Body of pancreas (tissue), 4 donors: Measurements from ENCODE around the gene OXCT2.
"Not testable (repeated sequence)": the region's sequence is repeated elsewhere in the genome, so short reads cannot be mapped to it uniquely, and the experiment has no call there.

Source experiments
- CTCF ChIP-seq, 7 experiments: fragments of 450-650 bp in 4 of 7; fragments of 200-600 bp in 3 of 7; sonication (generic) in 3 of 7; IDR thresholded peaks; one replicate each; pipeline ENCODE4 v1.5.1; 2016 to 2019; ENCODE audit warnings: antibody characterized with exemption in 7 of 7
- POLR2A ChIP-seq, 3 donors: fragments of 450-650 bp; IDR thresholded peaks; one replicate each; pipeline ENCODE4 v1.6.1; 2016; ENCODE audit warnings: antibody characterized with exemption in 3 of 3, mild to moderate bottlenecking in 2 of 3

GRCh38 chr1:39766466-39766865 lies 4.7 kb downstream of the OXCT2 start:
- not testable (repeated sequence) for TF ChIP-seq CTCF, POLR2A (IDR thresholded peaks at IDR 0.05)
